Measurements from ENCODE around the gene GRIN2D. TPM values are rescaled to one million over a fixed set of nuclear protein-coding genes. Genes with fewer than 3 reads are reported as not detected.

Gene GRIN2D
- total RNA-seq, 1 donor from 2014 or later, result 0.64 TPM

DNA sequence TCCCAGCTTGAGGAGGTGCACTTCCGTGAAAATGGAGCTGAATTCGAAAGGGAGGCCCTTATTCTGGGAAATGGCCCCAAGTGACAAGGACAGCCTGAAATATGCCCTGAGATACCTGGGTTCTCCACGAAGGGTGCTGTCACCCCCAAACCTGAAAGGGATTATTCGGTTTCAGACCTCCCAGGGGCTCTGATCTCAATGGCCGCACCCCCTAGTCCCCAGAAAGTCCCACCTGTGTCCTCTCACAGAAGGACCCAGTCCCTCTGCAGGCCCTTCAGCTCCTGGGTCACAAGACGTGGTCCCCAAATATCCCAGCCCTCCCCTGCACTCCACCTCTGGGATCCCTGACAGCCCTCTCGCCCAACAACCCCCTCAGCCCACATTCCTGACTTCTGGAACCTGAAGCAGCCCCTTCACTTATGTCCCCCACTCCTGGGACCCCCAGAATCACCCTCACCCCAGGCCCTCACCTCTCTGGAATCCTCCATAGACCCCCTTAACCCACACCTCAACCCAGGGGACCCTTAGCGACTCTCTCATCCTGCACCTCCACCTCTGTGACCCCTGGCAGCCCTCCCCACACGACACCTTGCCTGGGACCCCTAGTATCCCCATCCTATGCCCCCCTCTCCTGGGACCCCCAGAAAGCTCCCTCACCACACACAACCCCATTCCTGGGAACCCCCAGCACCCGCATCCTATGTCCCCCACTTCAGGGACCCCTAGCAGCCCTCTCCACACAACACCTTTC is 28.7 kb upstream of the GRIN2D start:
- intact Hi-C loops (cut with DNase I), result loop anchor here (1.0 to 10.0 kb wide), 5 partner anchors 31 to 350 kb away; partner anchors contain the start of genes CYTH2, GRWD1 and MAMSTR
- DNase-seq (ENCODE audit: low spot score in 2 of 2), result no peak
- H3K36me3 ChIP-seq, result no peaks in the 10 kb centered on the region
- no peaks in the 10 kb centered on the region for H3K27me3 ChIP-seq
- peak overlapping the region; percentile 50 to 72 for H3K27ac ChIP-seq
- H3K9me3 ChIP-seq, result no peaks in the 10 kb centered on the region
- peaks cover 0 to 4% of the 10 kb centered on the region in 2 donors for H3K4me1 ChIP-seq
- H3K4me3 ChIP-seq, result peak overlapping the region; percentile 31 to 65
- TF ChIP-seq, protein P1, sequence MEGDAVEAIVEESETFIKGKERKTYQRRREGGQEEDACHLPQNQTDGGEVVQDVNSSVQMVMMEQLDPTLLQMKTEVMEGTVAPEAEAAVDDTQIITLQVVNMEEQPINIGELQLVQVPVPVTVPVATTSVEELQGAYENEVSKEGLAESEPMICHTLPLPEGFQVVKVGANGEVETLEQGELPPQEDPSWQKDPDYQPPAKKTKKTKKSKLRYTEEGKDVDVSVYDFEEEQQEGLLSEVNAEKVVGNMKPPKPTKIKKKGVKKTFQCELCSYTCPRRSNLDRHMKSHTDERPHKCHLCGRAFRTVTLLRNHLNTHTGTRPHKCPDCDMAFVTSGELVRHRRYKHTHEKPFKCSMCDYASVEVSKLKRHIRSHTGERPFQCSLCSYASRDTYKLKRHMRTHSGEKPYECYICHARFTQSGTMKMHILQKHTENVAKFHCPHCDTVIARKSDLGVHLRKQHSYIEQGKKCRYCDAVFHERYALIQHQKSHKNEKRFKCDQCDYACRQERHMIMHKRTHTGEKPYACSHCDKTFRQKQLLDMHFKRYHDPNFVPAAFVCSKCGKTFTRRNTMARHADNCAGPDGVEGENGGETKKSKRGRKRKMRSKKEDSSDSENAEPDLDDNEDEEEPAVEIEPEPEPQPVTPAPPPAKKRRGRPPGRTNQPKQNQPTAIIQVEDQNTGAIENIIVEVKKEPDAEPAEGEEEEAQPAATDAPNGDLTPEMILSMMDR (IDR thresholded peaks at IDR 0.05), result no peak

DNA sequence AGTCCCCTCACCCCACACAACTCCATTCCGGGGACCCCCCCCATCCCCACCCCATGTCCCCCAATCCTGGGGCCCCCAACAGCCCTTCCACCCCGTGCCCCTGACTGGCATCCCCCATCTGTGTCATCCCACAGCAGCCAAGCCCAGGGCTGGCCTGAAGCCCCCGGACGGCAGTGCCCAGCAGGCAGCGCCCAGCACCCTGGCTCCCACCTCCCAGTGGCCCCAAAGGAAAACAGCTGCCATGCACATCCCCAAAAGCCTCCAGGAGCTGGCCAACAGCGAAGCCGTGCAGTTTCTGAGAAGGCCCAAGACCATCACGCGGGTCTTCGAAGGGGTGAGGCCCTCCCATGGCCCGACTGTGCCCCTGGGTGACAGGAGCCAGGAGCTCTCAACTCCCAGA is 27.9 kb upstream of the GRIN2D start:
- DNase-seq (ENCODE audit: low spot score in 2 of 2), result no peak
- intact Hi-C loops (cut with DNase I), result loop anchor here (10.0 kb wide), 1 partner anchor 349 kb away; the partner anchor contains the start of gene MAMSTR

DNA sequence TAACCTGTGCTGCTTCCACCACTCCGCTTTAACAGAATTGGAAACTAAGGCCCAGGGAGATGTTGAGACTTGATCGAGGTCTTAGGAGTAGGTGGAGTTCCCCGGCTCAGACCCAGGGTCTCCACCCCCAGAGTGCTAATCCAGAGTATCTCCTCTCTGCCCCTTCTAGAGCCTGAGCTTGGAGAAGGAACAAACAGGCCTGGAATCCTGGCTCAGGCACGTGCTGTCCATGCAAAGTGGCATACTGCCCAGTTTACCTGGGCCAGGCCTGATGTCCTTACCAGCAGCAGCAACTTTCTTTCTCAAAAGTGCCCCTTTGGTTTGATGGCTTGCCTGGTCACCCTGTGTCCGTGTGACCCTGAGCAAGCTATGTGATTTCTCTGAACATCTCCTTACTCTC is 25.6 kb upstream of the GRIN2D start:
- H3K36me3 ChIP-seq, result no peaks in the 10 kb centered on the region
- DNase-seq (ENCODE audit: low spot score in 2 of 2), result no peak
- H3K27me3 ChIP-seq, result no peaks in the 10 kb centered on the region
- TF ChIP-seq, protein P1 (IDR thresholded peaks at IDR 0.05), result no peak
- no peak overlapping the region for H3K27ac ChIP-seq
- no peak overlapping the region for H3K4me3 ChIP-seq
- H3K4me1 ChIP-seq, result peaks cover 0 to 4% of the 10 kb centered on the region in 2 donors
- no peaks in the 10 kb centered on the region for H3K9me3 ChIP-seq
- intact Hi-C loops (cut with DNase I), result loop anchor here (10.0 kb wide), 1 partner anchor 347 kb away; the partner anchor contains the start of gene MAMSTR

More for the DNA sequence above, 27.9 kb upstream of the GRIN2D start:
- TF ChIP-seq, protein P1 (IDR thresholded peaks at IDR 0.05), result no peak
- Histone ChIP-seq H3K27me3 (no peaks in the 10 kb centered on the region), H3K9me3 (no peaks in the 10 kb centered on the region), H3K36me3 (no peaks in the 10 kb centered on the region), H3K4me1 (peaks cover 0 to 4% of the 10 kb centered on the region in 2 donors), H3K27ac (no peak overlapping the region), H3K4me3 (no peak overlapping the region)

DNA sequence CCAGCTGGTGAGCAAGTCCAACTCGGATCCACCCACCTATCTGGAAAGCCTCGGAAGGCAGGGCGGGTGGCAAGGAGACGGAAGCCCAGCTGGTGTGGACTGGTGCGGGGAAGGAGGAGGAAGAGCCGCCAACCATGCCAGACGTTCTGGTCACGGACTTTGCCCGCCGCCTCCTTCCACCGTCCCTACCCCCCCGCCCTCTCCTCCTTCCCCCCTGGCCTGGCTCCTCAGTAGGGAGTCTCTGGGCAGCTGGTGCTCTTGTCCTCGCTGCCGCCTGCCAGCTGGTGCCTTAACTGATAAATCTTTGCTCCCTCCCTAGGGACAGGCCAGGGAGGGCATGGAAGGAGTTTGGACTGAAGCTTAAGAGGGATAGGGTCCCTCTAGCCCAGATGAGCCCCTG is 24.5 kb upstream of the GRIN2D start:
- TF ChIP-seq, protein P1 (IDR thresholded peaks at IDR 0.05), result no peak
- H3K4me1 ChIP-seq, result peaks cover 0 to 4% of the 10 kb centered on the region in 2 donors
- H3K27me3 ChIP-seq, result no peaks in the 10 kb centered on the region
- no peak overlapping the region for H3K4me3 ChIP-seq
- no peaks in the 10 kb centered on the region for H3K36me3 ChIP-seq
- intact Hi-C loops (cut with DNase I), result loop anchor here (10.0 kb wide), 1 partner anchor 346 kb away; the partner anchor contains the start of gene MAMSTR
- no peaks in the 10 kb centered on the region for H3K9me3 ChIP-seq
- no peak overlapping the region for H3K27ac ChIP-seq
- no peak for DNase-seq (ENCODE audit: low spot score in 2 of 2)

DNA sequence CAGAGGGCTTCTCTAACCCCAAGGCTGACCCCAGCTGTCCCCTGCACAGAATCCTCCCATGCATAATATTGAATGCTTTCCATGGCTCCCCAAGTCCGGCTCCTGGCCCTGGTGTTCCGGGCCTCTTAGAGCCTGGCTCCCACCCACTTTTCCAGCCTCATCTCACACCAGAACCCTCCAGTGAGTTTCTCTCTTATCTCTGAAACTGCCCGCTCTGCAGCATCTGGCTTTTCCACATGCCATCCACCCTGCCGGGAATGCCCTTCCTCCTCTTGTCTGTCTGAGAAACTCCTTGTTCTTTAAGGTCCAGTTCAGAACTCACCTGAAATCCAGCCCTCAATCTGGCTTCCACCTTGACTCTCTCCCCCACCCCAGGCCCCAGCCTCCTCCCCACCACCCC is 22.5 kb upstream of the GRIN2D start:
- no peaks in the 10 kb centered on the region for H3K27me3 ChIP-seq
- no peaks in the 10 kb centered on the region for H3K4me1 ChIP-seq
- no peak overlapping the region for H3K27ac ChIP-seq
- TF ChIP-seq, protein P1 (IDR thresholded peaks at IDR 0.05), result no peak
- intact Hi-C loops (cut with DNase I), result no loop called here
- H3K9me3 ChIP-seq, result no peaks in the 10 kb centered on the region
- no peak for DNase-seq (ENCODE audit: low spot score in 2 of 2)
- H3K4me3 ChIP-seq, result no peak overlapping the region
- H3K36me3 ChIP-seq, result no peaks in the 10 kb centered on the region

Measured in ascending aorta (tissue), 2 donors.